Aorta (tissue), 5 donors: ENCODE data around the gene LRRC1. TPM values are rescaled to one million over a fixed set of nuclear protein-coding genes. Genes with fewer than 3 reads are reported as not detected.

Experiments used
- ATAC-seq: fragments of 200-7000 bp; cut with Tn5 transposase; one replicate; pipeline ENCODE4 v1.9.1; 2022; ENCODE audit warnings: moderate library complexity; ENCODE audit not compliant: low FRiP score
- DNase-seq, 2 donors: peaks; one replicate each; pipeline ENCODE4 v3.0.0-alpha.2; 2020
- H3K27ac ChIP-seq, 2 donors: one replicate each; pipeline ENCODE4 v1.5.1; 2013; ENCODE audit warnings: low read length in 2 of 2, mild to moderate bottlenecking in 2 of 2, moderate library complexity in 2 of 2, control low read depth in 1 of 2, inconsistent platforms in 1 of 2, low read depth in 1 of 2
- H3K27me3 ChIP-seq, 2 donors: one replicate each; pipeline ENCODE4 v1.6.1; 2013; ENCODE audit warnings: control low read depth in 1 of 2, low read length in 1 of 2, mild to moderate bottlenecking in 1 of 2, moderate library complexity in 1 of 2; ENCODE audit not compliant: insufficient read depth in 2 of 2, control insufficient read depth in 1 of 2
- H3K36me3 ChIP-seq, 2 donors: one replicate each; pipeline ENCODE4 v1.6.1; 2013; ENCODE audit warnings: control low read depth in 1 of 2, low read length in 1 of 2, mild to moderate bottlenecking in 1 of 2; ENCODE audit not compliant: insufficient read depth in 2 of 2, control insufficient read depth in 1 of 2
- H3K4me1 ChIP-seq, 2 donors: one replicate each; pipeline ENCODE4 v1.6.1; 2013; ENCODE audit warnings: low read length in 2 of 2, control low read depth in 1 of 2, mild to moderate bottlenecking in 1 of 2, moderate library complexity in 1 of 2; ENCODE audit not compliant: insufficient read depth in 2 of 2, control insufficient read depth in 1 of 2
- H3K4me3 ChIP-seq, 2 donors: one replicate each; pipeline ENCODE4 v1.5.1; 2013; ENCODE audit warnings: low read length in 2 of 2, control low read depth in 1 of 2, mild to moderate bottlenecking in 1 of 2
- H3K9me3 ChIP-seq: one replicate; pipeline ENCODE4 v1.6.1; 2013; ENCODE audit warnings: mild to moderate bottlenecking, low read length; ENCODE audit not compliant: control insufficient read depth
- WGBS, 2 donors: extraction: QIAGEN DNeasy Blood & Tissue Kit; methylation state at CpG; one replicate each; pipeline ENCODE4 v1.1.7; 2013; 5-methylcytosine and 5-hydroxymethylcytosine counted together
- intact Hi-C, 2 donors: fragments of 100-400 bp; cut with DNase I; formaldehyde crosslinking; loops; one replicate each; pipeline versions ENCODE4 v1.14.2 to v1.15.0; 2022
- long read RNA-seq, 2 donors: library from polyadenylated mRNA; unstranded; transcript quantifications; one replicate each; pipeline ENCODE4 v2.0.0, GENCODE V29; 2020 to 2021
- polyA plus RNA-seq, 2 donors: library from polyadenylated mRNA; stranded (reverse); fragments of 200-250 nt; gene quantifications; one replicate each; pipeline ENCODE4 v1.2.3, GENCODE V29; 2013
- total RNA-seq, 2 donors: library from RNA; stranded (reverse); fragmentation: NEBNext Ultra II Directional; extraction: Animal tissue kit (Norgen Biotek cat#: 25700); gene quantifications; one replicate each; pipeline ENCODE4 v1.2.1, GENCODE V29; 2021
- donor health status: healthy with polysubstance abuse.
- donor health status: Bipolar disorder and iron deficiency.
- donor health status: DM: no; HTN: no; CAD: no.
- donor health status: DM: no; HTN: no; CAD: no.
- donor health status: DM: yes; HTN: yes; CAD: no.

Gene LRRC1
- 10 to 100 TPM; 25.3 to 25.4 TPM for total RNA-seq
- polyA plus RNA-seq: 1 to 10 TPM; 5.5 to 6.3 TPM
- long read RNA-seq, donor 1, transcript LRRC1-202 (14 exons, 3,180 nt): major isoform, 12 of 42 reads
- long read RNA-seq, donor 1, partial matches to known transcripts: 16 of 42 reads
- long read RNA-seq, donor 1, other reads (novel, unspliced or antisense): 13 of 42 reads
- long read RNA-seq, donor 2, transcript LRRC1-202 (14 exons, 3,180 nt): major isoform, 13 of 30 reads
- long read RNA-seq, donor 2, partial matches to known transcripts: 8 of 30 reads
- long read RNA-seq, donor 2, other reads (novel, unspliced or antisense): 9 of 30 reads

DNA sequence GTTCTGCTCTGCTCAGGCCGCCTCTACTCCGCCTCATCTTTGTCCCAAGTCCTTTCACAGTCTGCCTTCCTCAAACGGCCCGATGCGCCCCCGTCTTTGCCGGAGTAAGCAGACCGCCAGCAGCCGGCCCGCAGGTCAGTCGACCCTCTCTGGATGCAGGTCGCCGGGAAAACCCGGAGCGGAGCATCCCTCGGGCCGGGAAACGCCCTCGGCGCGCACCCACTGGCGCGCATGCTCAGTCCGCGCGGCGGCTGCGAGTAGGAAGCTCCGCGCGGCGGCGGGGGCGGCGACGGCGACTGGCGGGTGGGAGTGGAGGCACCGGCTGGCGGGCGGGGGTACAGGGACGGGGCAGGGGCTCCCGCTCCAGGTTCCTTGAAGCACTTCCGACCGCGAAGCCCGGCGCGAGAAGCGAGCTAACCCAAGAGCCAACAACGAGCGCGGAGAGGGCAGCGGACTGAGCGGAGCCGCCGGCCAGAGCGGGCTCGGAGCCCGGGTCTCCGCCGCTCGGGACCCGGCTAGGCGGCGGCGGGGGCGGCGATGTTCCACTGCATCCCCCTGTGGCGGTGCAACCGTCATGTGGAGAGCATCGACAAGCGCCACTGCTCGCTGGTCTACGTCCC is at the start of gene LRRC1:
Gene LRRC1 (plus strand): TSS at position 286 of the 620 bp plus-strand sequence. CDS start 252 bp downstream, at position 538.
- 0 to 1% methylated on average over 65 to 75 of the region's 75 CpGs for WGBS, 2 donors
- intact Hi-C loops: loop anchor here (1.0 to 10.0 kb wide), 4 partner anchors 42 to 250 kb away; partner anchors contain the start of gene GCLC (in 1 of the 2)

DNA sequence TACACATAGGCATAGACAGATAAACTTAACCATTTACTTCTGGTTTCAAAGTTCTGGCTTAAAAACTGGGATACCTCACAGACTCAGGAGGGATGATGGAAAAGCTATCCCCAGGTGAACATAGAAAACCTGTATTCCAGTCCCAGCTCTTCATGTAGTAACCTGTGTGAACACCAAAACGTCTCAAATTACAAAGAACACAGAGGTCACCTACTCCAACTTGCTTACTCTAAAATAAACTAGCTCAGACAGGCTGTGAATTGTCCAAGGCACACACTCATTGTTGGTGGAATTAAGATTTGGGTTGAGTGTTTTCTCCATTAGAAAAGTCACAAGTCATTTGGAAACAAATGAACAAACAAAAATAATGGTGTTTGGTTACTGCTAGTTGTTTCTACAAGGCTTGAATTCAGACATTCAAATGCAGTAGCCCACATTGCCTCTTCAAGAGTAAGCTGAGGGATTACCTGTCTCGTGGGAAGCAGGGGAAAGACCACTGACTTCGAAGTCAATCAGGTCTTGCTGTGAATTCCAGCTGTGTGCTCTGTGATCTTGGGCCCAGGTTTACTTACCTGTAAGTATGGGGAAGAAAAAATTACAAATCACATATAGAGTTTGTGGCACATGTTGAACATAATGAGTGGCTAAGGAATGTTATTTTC is 48.2 kb upstream of the LRRC1 start:
- ATAC-seq (no peak), DNase-seq (no peak)
- Histone ChIP-seq H3K4me1 (no peaks in the 10 kb centered on the region), H3K27me3 (no peaks in the 10 kb centered on the region), H3K4me3 (no peak overlapping the region), H3K27ac (no peak overlapping the region), H3K36me3 (no peaks in the 10 kb centered on the region), H3K9me3 (no peaks in the 10 kb centered on the region)
- intact Hi-C loops: no loop called here
- 41 to 47% methylated on average over 3 of the region's 3 CpGs for WGBS, 2 donors

More for the DNA sequence above, at the start of gene LRRC1:
- H3K27ac ChIP-seq: peak within 1 kb of the TSS; percentile 54 to 70
- DNase-seq (peak; percentile 94 to 98), ATAC-seq (peak; percentile 96)
- H3K9me3 ChIP-seq: no peaks in the 10 kb centered on the region
- no peaks in the 10 kb centered on the region for H3K4me1 ChIP-seq
- H3K27me3 ChIP-seq: no peaks in the 10 kb centered on the region
- H3K36me3 ChIP-seq: no peaks in the 10 kb centered on the region
- peak within 1 kb of the TSS; percentile 77 to 80 for H3K4me3 ChIP-seq

- DNase-seq: no peak
- H3K4me1 ChIP-seq: no peaks in the 10 kb centered on the region
- no peaks in the 10 kb centered on the region for H3K27me3 ChIP-seq
- H3K36me3 ChIP-seq: no peaks in the 10 kb centered on the region
- WGBS, 2 donors: 80 to 84% methylated on average over 2 of the region's 2 CpGs
- no peak overlapping the region for H3K4me3 ChIP-seq
- no peaks in the 10 kb centered on the region for H3K9me3 ChIP-seq
- intact Hi-C loops: no loop called here
- no peak overlapping the region for H3K27ac ChIP-seq
- ATAC-seq: no peak
Measured at GRCh38 chr6:53750052-53750650, 44.7 kb upstream of the LRRC1 start.

DNA sequence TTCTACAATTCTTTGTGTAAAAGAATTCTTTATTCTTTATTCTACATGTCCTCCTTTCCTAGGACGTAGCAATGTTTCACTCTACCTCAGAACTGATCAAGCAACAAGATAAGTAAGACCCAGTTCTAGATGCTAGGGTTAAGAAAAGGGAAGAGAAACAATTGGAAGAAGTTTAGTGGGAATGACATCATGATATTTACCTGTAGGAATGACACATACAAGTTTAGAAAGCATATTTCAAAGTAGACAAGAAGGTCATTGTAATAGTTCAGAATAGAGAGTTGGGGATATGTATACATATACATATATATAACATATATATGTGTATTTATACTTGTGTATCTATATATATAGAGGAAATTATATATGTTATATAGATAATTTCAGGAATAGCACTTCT is 43.4 kb upstream of the LRRC1 start:
- no peaks in the 10 kb centered on the region for H3K4me1 ChIP-seq
- no peak overlapping the region for H3K27ac ChIP-seq
- DNase-seq (no peak), ATAC-seq (no peak)
- no peaks in the 10 kb centered on the region for H3K27me3 ChIP-seq
- WGBS, 2 donors: 51 to 53% methylated on average over 1 of the region's 1 CpG
- no peaks in the 10 kb centered on the region for H3K9me3 ChIP-seq
- no peaks in the 10 kb centered on the region for H3K36me3 ChIP-seq
- intact Hi-C loops: no loop called here
- no peak overlapping the region for H3K4me3 ChIP-seq

GRCh38 chr6:53752440-53752839 is 42.4 kb upstream of the LRRC1 start:
- DNase-seq (no peak), ATAC-seq (no peak)
- H3K36me3 ChIP-seq: no peaks in the 10 kb centered on the region
- H3K4me3 ChIP-seq: no peak overlapping the region
- H3K9me3 ChIP-seq: no peaks in the 10 kb centered on the region
- H3K4me1 ChIP-seq: no peaks in the 10 kb centered on the region
- H3K27ac ChIP-seq: no peak overlapping the region
- 96 to 98% methylated on average over 3 of the region's 3 CpGs for WGBS, 2 donors
- H3K27me3 ChIP-seq: no peaks in the 10 kb centered on the region
- intact Hi-C loops: no loop called here

GRCh38 chr6:53752856-53753255 is 41.9 kb upstream of the LRRC1 start:
- DNase-seq (no peak), ATAC-seq (no peak)
- Histone ChIP-seq H3K4me1 (no peaks in the 10 kb centered on the region), H3K27ac (no peak overlapping the region), H3K4me3 (no peak overlapping the region), H3K9me3 (no peaks in the 10 kb centered on the region), H3K27me3 (no peaks in the 10 kb centered on the region), H3K36me3 (no peaks in the 10 kb centered on the region)
- WGBS, 2 donors: 86 to 95% methylated on average over 4 of the region's 4 CpGs
- intact Hi-C loops: no loop called here

GRCh38 chr6:53754330-53754729 is 40.5 kb upstream of the LRRC1 start:
- DNase-seq: no peak
- Histone ChIP-seq H3K4me1 (no peaks in the 10 kb centered on the region), H3K27me3 (no peaks in the 10 kb centered on the region), H3K27ac (no peak overlapping the region), H3K4me3 (no peak overlapping the region), H3K9me3 (no peaks in the 10 kb centered on the region), H3K36me3 (no peaks in the 10 kb centered on the region)
- intact Hi-C loops: no loop called here
- no peak for ATAC-seq
- 86 to 92% methylated on average over 4 of the region's 4 CpGs for WGBS, 2 donors

DNA sequence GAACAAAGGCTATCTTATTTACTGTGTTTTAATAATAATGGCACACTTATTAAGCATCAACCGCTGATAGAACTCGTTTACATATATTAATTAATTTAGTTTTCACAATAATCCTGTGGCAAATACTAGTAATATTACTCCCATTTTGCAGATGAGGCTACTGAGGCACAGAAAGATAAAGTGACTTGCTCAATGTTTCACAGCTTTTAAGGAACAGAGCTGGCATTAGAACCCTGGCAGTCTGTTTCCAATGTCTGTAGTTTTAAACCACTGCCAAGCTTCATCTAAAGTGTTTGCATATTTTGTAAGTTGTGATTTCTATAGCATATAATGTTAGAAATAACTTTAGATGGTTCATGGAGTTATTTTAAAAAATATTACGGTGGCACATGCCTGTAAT is 38.4 kb upstream of the LRRC1 start:
- Histone ChIP-seq H3K9me3 (no peaks in the 10 kb centered on the region), H3K36me3 (no peaks in the 10 kb centered on the region), H3K27me3 (no peaks in the 10 kb centered on the region), H3K4me3 (no peak overlapping the region), H3K27ac (no peak overlapping the region), H3K4me1 (no peaks in the 10 kb centered on the region)
- ATAC-seq (no peak), DNase-seq (no peak)
- WGBS, 2 donors: 91 to 97% methylated on average over 3 of the region's 3 CpGs
- intact Hi-C loops: no loop called here
